ENCODE results near the gene MAN2A1.

DNA sequence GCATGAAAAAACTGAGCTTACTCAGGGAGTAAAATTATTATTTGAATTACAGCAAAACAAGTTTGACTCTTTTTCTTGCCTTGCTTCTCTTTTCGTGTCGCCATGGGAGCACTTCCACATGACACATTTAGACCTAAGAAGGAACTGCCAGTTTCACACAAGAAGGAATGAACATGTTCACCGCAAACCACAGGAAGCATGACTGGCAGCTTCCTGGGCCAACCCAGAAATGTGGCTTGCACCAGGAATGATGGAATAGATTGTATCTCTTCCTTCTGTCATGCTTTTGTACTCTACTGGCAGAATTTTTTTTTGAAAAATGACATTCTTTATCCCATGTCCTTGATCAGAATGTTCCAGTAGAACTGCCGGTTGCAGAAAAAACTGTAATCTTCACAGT is 32.9 kb upstream of the MAN2A1 start:
- TF ChIP-seq, protein P1, sequence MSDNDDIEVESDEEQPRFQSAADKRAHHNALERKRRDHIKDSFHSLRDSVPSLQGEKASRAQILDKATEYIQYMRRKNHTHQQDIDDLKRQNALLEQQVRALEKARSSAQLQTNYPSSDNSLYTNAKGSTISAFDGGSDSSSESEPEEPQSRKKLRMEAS (IDR thresholded peaks at IDR 0.05), result no peak
- no peak for TF ChIP-seq CREB1 (IDR thresholded peaks at IDR 0.05; ENCODE audit: low read depth)
- no peak for TF ChIP-seq TCF12 (IDR thresholded peaks at IDR 0.05; ENCODE audit: low read depth)
- TF ChIP-seq EP300 (IDR thresholded peaks at IDR 0.05; ENCODE audit: borderline replicate concordance), result no peak
- no peak for TF ChIP-seq NFIC (IDR thresholded peaks at IDR 0.05)
- TF ChIP-seq REST (IDR thresholded peaks at IDR 0.05; ENCODE audit: low read depth), result no peak
- no peak for TF ChIP-seq CEBPB (IDR thresholded peaks at IDR 0.05)
- TF ChIP-seq YY1 (IDR thresholded peaks at IDR 0.05; ENCODE audit: low read depth), result no peak
- TF ChIP-seq RAD21 (IDR thresholded peaks at IDR 0.05; ENCODE audit: low read depth), result no peak
- no peak for TF ChIP-seq FOXM1 (IDR thresholded peaks at IDR 0.05; ENCODE audit: borderline replicate concordance, low read depth)
- TF ChIP-seq EGR1 (IDR thresholded peaks at IDR 0.05), result no peak
- TF ChIP-seq, protein P2, sequence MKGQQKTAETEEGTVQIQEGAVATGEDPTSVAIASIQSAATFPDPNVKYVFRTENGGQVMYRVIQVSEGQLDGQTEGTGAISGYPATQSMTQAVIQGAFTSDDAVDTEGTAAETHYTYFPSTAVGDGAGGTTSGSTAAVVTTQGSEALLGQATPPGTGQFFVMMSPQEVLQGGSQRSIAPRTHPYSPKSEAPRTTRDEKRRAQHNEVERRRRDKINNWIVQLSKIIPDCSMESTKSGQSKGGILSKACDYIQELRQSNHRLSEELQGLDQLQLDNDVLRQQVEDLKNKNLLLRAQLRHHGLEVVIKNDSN (IDR thresholded peaks at IDR 0.05), result no peak
